Heart left ventricle (tissue), 13 donors: ENCODE measurements around the gene FKBP8.

ENCODE experiments used
- POLR2A ChIP-seq, 2 donors: fragments of 450-650 bp; IDR thresholded peaks; one replicate each; pipeline ENCODE4 v1.6.1; 2017; ENCODE audit warnings: antibody characterized with exemption in 2 of 2, mild to moderate bottlenecking in 2 of 2, moderate library complexity in 2 of 2
- TF ChIP-seq, protein P1 (sequence below), 12 donors: fragments of 200-600 bp; sonication (generic) in 4 of 12; IDR thresholded peaks; one replicate each; pipeline versions ENCODE4 v1.5.0 to v1.8.0; 2018 to 2022; ENCODE audit warnings: antibody characterized with exemption in 12 of 12, mild to moderate bottlenecking in 5 of 12
- donor health status: ischemic (EF 13 %, LVEDD 7.1; RV severe dilation, severe dysfunction).
- donor health status: DM: no; HTN: yes; CAD: no.
- donor health status: DM: no; HTN: no; CAD: no.
- donor health status: ischemic (EF 25% LVEDD 6.9; RV normal size, moderate dysfunction).
- donor health status: ischemic (EF 25% LVEDD 5.7; RV mildly dilated, moderate dysfunction).
- donor health status: ischemic (EF 35%, LVEDD 5.7; RV mildly dilated, moderate dysfunction).
- donor health status: nonischemic (EF 11% LVEDD 7.7; RV severe dilation, severe dysfunction).
- donor health status: DM: yes; HTN: yes; CAD: no.
- donor health status: PGD.
- donor health status: ischemic (EF 29% LVEDD 5.4; RV normal size, mild dysfunction).
- donor health status: nonischemic (EF 23%, LVEDD 6.1; RV moderate dilation, normal function).

DNA sequence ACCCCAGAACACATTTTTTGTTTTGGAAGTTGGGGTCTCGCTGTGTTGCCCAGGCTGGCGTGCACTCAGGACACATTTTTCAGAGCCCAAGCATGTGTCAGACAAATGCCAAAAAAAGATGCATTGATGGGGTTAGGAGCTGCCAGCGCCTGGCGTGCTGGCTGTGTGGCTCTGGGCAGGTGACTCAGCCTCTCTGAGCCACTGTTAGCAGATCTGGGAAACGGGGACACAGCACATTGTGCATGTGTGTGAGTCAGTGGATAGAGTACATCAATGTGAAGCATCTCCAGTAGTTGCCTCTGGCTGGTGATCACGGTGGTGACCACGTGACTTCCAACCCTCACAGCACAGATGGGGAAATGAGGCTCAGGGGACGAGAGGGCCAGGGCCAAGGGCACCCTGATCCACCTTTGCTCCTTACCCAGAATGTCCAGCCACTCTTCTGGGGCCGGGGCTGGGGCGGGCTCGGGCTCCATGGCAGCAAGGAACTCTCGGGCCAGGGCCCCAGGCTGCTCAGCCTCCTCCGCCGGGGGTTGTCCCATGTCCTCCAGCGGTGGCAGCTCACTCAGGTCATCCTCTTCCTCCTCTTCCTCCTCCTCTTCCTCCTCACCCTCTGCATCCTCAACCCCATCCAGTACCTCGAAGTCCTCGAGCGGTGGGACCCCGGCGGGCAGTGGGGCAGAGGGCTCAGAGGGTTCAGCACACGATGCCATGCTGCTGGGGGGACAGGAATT lies 1.9 kb downstream of the FKBP8 start:
- TF ChIP-seq, protein P1, sequence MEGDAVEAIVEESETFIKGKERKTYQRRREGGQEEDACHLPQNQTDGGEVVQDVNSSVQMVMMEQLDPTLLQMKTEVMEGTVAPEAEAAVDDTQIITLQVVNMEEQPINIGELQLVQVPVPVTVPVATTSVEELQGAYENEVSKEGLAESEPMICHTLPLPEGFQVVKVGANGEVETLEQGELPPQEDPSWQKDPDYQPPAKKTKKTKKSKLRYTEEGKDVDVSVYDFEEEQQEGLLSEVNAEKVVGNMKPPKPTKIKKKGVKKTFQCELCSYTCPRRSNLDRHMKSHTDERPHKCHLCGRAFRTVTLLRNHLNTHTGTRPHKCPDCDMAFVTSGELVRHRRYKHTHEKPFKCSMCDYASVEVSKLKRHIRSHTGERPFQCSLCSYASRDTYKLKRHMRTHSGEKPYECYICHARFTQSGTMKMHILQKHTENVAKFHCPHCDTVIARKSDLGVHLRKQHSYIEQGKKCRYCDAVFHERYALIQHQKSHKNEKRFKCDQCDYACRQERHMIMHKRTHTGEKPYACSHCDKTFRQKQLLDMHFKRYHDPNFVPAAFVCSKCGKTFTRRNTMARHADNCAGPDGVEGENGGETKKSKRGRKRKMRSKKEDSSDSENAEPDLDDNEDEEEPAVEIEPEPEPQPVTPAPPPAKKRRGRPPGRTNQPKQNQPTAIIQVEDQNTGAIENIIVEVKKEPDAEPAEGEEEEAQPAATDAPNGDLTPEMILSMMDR (IDR thresholded peaks at IDR 0.05): no peak
- TF ChIP-seq POLR2A (IDR thresholded peaks at IDR 0.05): no peak
